Natural killer cell treated with Interleukin-12 subunit alpha and Interleukin-12 subunit beta and Interleukin-15 and Interleukin-18, amount 100 ng/mL, for 72 hours (primary cell): ENCODE data around the gene PLXNB1. TPM values are rescaled to one million over a fixed set of nuclear protein-coding genes. Genes with fewer than 3 reads are reported as not detected.

ENCODE experiments used
- ATAC-seq, 2 donors: fragments of 150-1000 bp; cut with Tn5 transposase in 1 of 2; sonication (Bioruptor Pico), chemical (Tn5 transposase) in 1 of 2; 2 replicates each; pipeline ENCODE4 v1.10.0; 2021
- DNase-seq: peaks from one replicate; pipeline ENCODE4 v3.0.0; 2022; ENCODE audit warnings: low spot score
- H3K27ac Mint-ChIP-seq, 2 donors: 1 replicate in 1 of 2; 2 replicates in 1 of 2; pipeline ENCODE4 v1.8.0; 2022; ENCODE audit warnings: mixed read lengths in 2 of 2, mild to moderate bottlenecking in 1 of 2, moderate library complexity in 1 of 2
- H3K27me3 Mint-ChIP-seq, 2 donors: 1 replicate in 1 of 2; 2 replicates in 1 of 2; pipeline ENCODE4 v1.8.0; 2022; ENCODE audit warnings: mixed read lengths in 2 of 2
- H3K36me3 Mint-ChIP-seq: one replicate; pipeline ENCODE4 v1.8.0; 2022; ENCODE audit warnings: mixed read lengths
- H3K4me1 Mint-ChIP-seq, 2 donors: 1 replicate in 1 of 2; 2 replicates in 1 of 2; pipeline ENCODE4 v1.8.0; 2022; ENCODE audit warnings: low read depth in 2 of 2, mixed read lengths in 2 of 2, mild to moderate bottlenecking in 1 of 2
- H3K4me3 Mint-ChIP-seq: one replicate; pipeline ENCODE4 v1.8.0; 2022; ENCODE audit warnings: mixed read lengths
- H3K9me3 Mint-ChIP-seq: 2 replicates; pipeline ENCODE4 v1.8.0; 2022; ENCODE audit warnings: mixed read lengths
- total RNA-seq, 2 donors: library from RNA; stranded (reverse); gene quantifications; one replicate each; pipeline ENCODE4 v1.2.3, GENCODE V29; 2022

PLXNB1 gene
- total RNA-seq, 2 donors from 2014 or later: 5.9 to 9.6 TPM

DNA sequence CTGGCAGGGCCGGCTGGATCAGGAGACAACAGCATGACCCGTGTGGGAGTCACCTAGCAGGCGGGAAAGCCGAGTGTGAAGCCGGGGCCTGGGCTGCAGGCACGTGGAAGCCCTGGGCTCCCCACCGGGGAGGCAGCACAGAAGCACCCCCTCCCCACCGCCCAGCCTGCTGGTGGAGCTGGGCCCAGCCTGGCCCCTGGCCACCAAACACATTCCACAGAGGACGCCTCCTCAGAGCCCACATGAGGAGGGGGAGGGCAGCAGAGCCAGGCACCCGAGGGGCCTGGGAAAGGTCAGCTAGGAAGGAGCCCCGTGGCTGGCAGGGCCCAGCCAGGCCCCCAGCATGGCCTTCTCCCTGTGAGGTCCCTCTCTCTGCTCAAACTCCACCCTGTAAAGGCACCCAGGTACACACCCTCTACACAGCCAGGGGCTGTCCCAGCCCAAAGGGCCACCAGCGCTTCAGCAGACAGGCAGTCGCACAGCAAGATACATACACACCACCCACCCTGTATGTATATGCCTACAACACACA is 4.5 kb downstream of the PLXNB1 start:
- no peaks in the 10 kb centered on the region for H3K36me3 Mint-ChIP-seq
- H3K9me3 Mint-ChIP-seq: no peaks in the 10 kb centered on the region
- DNase-seq (no peak), ATAC-seq (no peak)
- no peaks in the 10 kb centered on the region for H3K4me1 Mint-ChIP-seq
- H3K27ac Mint-ChIP-seq: no peak overlapping the region
- no peak overlapping the region for H3K4me3 Mint-ChIP-seq
- H3K27me3 Mint-ChIP-seq: no peaks in the 10 kb centered on the region

DNA sequence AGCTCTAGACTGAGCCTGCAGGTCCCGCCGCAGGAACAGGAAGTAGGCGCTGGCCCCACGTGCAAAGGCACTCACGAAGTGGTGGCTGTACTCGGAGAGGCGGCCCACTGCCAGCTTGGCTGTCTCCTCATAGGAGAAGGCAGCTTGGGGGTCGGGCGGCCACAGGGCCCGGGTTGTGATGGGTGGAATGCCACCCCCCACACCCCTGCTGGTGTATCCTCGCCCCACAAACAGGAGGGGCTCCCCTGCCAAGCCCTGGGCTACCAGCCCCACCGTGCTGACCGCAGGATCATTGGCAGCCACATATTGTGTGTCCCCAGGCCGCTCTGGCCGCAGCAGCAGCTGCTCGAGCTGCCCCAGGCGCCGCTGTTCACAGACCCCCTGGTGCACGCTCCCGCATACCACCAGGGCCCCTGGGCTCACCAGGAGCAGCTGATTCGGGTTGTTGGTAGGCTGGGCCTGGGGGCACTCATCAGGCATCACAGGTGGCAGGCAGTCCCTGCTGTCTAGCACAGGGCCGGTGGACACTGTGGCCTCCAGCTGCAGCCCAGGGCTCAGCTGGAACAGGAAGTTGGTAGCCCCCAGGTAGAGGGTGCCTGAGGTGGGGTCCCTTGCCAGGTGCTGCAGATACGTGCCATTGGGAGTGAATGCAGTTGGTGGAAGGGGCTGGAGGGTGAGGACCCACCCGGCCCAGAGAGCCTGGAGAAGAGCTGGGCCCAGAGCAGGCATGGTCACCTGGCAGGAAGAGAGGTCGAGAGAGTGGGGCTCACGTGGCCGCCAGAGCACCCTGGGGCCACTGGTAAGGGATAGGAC is 5.8 kb downstream of the PLXNB1 start:
- DNase-seq: no peak
- Mint-ChIP-seq H3K9me3 (no peaks in the 10 kb centered on the region), H3K36me3 (no peaks in the 10 kb centered on the region), H3K27me3 (no peaks in the 10 kb centered on the region), H3K27ac (no peak overlapping the region), H3K4me1 (no peaks in the 10 kb centered on the region), H3K4me3 (no peak overlapping the region)
- ATAC-seq: no peak

DNA sequence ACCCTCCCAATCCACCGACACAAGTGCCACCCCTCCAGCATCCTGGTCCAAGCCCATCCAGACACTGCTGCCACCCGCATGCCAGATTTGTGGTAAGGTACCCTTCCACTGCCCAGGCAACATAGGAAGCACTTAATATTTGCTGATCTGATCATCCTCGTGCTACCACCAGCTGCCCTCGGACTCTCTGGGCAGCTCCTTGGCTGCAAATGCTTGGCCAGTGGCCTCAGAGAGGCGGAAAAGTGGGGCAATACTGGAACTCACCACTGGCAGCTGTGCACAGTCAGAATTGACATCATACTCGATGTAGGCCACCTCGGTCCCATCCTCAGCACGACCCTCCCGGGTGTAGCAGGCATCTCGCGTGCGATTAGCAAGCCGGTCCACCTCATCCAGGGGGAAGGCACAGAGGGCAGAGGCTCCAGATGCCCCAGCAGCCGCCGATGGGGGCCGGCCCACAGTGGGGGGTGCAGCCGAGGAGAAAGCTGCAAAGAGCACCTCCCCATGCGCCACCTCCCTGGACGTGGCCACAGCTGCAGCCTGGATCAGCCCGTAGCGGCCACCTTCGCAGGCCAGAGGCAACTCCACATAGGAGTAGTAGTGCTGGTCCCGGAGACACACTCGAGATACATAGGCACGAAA is 6.5 kb downstream of the PLXNB1 start:
- no peaks in the 10 kb centered on the region for H3K9me3 Mint-ChIP-seq
- no peaks in the 10 kb centered on the region for H3K36me3 Mint-ChIP-seq
- no peak overlapping the region for H3K4me3 Mint-ChIP-seq
- H3K27me3 Mint-ChIP-seq: no peaks in the 10 kb centered on the region
- ATAC-seq: no peak
- no peak for DNase-seq
- H3K4me1 Mint-ChIP-seq: no peaks in the 10 kb centered on the region
- H3K27ac Mint-ChIP-seq: no peak overlapping the region

DNA sequence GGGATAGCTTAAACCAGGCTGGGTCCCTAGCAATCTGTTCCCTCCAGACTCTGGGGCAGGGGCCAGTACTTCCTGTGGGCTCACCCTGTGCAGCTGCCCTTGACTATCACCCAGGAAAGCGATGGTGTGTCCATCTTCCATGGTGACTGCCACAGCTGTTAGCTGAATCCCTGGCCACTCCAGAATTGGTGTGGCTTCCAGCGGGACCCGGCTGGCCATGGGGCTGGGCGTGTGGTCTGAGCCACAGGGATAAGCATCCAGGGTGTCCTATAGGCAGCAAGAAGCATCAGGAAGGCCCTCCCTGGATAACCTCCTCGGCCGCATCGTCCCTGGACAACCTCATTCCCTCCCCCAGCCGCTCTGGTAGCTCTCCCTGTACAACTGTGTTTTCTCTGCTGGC is 7.2 kb downstream of the PLXNB1 start:
- H3K9me3 Mint-ChIP-seq: no peaks in the 10 kb centered on the region
- DNase-seq (no peak), ATAC-seq (no peak)
- no peaks in the 10 kb centered on the region for H3K27me3 Mint-ChIP-seq
- H3K4me1 Mint-ChIP-seq: no peaks in the 10 kb centered on the region
- H3K36me3 Mint-ChIP-seq: no peaks in the 10 kb centered on the region
- no peak overlapping the region for H3K27ac Mint-ChIP-seq
- no peak overlapping the region for H3K4me3 Mint-ChIP-seq

DNA sequence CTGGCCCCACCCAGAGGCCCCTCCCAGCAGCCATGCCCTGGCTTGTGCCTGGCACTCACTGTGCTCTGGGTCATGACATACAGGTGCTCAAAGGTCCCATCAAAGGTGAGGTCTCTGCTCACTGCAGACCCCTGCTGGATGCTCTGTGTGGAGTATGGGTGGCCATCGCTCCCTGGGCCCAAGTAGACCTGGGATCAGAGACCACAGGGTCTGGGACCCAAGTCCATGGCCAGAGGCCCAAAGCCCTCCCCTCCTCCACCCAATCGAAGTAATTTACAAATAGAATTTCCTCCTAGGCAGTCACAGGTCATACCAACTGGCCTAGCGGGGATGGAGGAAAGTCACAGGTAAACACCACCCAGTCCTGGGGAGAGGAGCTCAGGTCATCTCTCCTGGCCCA is 7.6 kb downstream of the PLXNB1 start:
- H3K4me1 Mint-ChIP-seq: no peaks in the 10 kb centered on the region
- no peaks in the 10 kb centered on the region for H3K9me3 Mint-ChIP-seq
- no peak overlapping the region for H3K27ac Mint-ChIP-seq
- H3K27me3 Mint-ChIP-seq: no peaks in the 10 kb centered on the region
- no peak for DNase-seq
- ATAC-seq: no peak
- H3K36me3 Mint-ChIP-seq: no peaks in the 10 kb centered on the region
- H3K4me3 Mint-ChIP-seq: no peak overlapping the region

DNA sequence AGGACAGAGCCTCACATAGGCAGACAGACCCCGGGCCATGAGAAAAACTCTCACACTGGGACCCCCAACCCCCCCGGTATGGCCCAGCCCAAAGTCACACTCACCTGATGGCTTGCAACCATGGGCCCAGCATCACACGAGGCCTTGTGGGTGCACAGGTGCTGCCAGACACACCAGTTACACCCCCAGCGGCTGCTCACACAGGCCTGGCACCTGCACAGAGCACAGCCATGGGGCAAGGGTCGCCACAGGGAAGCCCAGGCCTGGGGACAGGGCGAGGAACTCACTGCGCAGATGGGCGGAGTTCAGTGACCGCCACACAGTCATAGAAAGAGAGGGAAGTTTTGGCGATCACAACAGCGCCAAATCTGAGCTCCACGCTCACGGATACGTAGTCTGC is 9.3 kb downstream of the PLXNB1 start:
- Mint-ChIP-seq H3K4me1 (no peaks in the 10 kb centered on the region), H3K27ac (no peak overlapping the region), H3K4me3 (no peak overlapping the region), H3K36me3 (no peaks in the 10 kb centered on the region), H3K27me3 (no peaks in the 10 kb centered on the region), H3K9me3 (no peaks in the 10 kb centered on the region)
- no peak for ATAC-seq
- no peak for DNase-seq

DNA sequence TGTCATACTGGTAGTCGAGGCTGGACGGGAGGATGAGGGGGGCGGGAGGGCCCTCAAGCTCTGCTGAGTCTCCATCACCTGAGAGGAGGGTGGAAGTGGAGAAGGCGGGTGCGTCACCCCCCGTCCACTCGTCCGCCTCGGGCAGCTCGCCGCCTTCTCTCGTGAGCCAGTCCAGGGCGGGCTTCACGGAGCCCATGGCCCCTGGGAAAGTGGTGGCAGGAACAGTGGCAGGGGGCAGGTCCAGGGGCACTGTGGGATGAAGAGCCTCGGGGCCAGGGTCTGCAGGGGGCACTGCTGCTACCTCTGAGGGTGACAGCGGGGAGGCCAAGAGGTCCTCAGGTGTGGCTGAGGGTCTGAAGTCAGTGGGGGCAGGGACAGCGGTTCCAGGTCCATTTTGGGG is 10.3 kb downstream of the PLXNB1 start:
- no peak overlapping the region for H3K4me3 Mint-ChIP-seq
- H3K4me1 Mint-ChIP-seq: no peaks in the 10 kb centered on the region
- no peaks in the 10 kb centered on the region for H3K36me3 Mint-ChIP-seq
- H3K27me3 Mint-ChIP-seq: no peaks in the 10 kb centered on the region
- DNase-seq (no peak), ATAC-seq (no peak)
- no peak overlapping the region for H3K27ac Mint-ChIP-seq
- no peaks in the 10 kb centered on the region for H3K9me3 Mint-ChIP-seq

DNA sequence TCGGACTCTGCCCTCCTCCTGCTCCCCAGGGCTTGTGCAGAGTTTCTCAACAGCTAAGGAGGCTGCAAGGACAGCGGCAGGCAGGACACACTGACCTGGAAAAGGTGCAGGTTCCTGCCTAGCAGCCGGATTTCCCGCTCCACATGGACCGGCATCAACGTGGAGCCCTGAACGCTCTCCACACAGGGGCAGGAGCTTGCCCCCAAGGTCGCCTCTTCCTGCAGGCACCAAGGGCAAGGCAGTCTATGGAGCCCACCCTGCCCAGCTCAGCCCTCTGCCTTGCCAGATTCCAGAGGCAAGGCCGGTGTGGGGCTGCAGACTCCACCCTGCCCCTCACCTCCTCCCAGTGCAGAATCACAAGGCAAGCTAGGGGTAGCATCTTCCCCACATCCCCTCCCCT is 10.7 kb downstream of the PLXNB1 start:
- DNase-seq (no peak), ATAC-seq (no peak)
- no peak overlapping the region for H3K4me3 Mint-ChIP-seq
- no peak overlapping the region for H3K27ac Mint-ChIP-seq
- H3K9me3 Mint-ChIP-seq: no peaks in the 10 kb centered on the region
- no peaks in the 10 kb centered on the region for H3K36me3 Mint-ChIP-seq
- no peaks in the 10 kb centered on the region for H3K4me1 Mint-ChIP-seq
- H3K27me3 Mint-ChIP-seq: no peaks in the 10 kb centered on the region

DNA sequence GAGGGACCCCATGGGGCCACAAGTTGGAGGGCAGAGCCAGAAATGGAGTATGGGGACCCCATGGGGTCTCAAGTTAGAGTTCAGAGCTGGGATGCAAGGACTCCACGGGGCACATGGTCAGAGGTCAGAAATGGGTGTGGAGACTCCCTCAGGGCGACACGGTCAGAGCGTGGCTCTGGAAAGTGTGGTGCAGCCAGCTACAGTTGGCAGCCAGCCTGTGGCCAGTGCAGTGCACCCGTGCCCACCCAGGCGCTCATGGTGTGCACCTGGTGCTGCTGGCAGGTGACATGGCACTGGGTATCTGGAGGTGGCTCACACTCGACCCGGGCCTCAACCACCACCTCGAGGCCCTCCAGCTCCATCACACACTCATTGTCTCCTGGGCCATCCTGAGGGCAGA is 11.2 kb downstream of the PLXNB1 start:
- ATAC-seq: no peak
- no peaks in the 10 kb centered on the region for H3K36me3 Mint-ChIP-seq
- H3K4me1 Mint-ChIP-seq: no peaks in the 10 kb centered on the region
- no peak for DNase-seq
- H3K27me3 Mint-ChIP-seq: no peaks in the 10 kb centered on the region
- H3K4me3 Mint-ChIP-seq: no peak overlapping the region
- no peak overlapping the region for H3K27ac Mint-ChIP-seq
- H3K9me3 Mint-ChIP-seq: no peaks in the 10 kb centered on the region

DNA sequence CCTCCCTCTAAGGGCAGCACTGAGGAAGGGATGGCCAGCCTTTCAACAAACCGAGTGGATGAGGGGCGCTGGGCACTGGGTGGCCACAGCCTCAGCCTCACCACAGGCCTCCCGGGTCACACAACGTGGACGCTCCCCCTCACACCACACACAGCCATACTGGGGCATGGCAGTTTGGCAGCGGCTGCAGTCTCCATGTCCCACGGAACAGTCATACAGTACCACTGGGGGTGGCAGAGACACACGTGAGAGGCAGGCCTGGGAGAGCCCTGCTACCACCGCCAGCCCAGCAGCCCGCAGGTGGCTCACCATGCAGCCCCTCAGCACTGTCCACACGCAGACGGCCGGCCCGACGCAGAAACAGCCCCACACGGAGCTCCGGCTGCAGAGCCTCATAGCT is 11.7 kb downstream of the PLXNB1 start:
- Mint-ChIP-seq H3K4me1 (no peaks in the 10 kb centered on the region), H3K4me3 (no peak overlapping the region), H3K9me3 (no peaks in the 10 kb centered on the region), H3K27me3 (no peaks in the 10 kb centered on the region), H3K27ac (no peak overlapping the region), H3K36me3 (no peaks in the 10 kb centered on the region)
- DNase-seq: no peak
- no peak for ATAC-seq

DNA sequence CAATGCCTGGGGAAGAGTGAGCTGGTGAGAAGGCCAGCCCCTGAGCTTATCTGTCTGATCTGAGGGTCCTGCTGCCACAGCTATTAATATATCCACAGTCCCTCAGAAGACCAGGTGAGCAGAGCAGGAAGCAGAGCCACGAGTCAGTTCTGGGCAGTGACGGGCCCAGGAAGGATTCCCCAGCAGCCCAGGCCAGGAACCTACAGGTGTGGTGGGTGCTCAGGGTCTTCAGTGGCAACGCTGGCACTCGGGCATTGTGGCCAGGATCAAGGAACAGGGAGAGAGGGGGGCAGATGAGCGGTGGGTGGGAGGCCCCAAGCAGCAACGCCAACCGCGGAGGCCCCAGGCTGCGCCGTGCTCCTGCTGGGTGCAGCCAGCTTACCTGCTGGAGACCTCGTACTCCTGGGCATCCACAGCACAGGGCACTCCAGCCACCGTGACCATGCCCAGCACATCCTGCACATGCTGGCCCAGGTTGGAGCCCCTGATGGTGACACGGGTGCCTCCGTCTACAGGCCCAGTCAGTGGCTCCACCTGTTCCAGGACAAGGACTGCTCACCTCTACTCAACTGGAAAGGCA is 12.3 kb downstream of the PLXNB1 start:
- no peak for DNase-seq
- no peak overlapping the region for H3K27ac Mint-ChIP-seq
- no peaks in the 10 kb centered on the region for H3K36me3 Mint-ChIP-seq
- no peaks in the 10 kb centered on the region for H3K9me3 Mint-ChIP-seq
- H3K4me1 Mint-ChIP-seq: no peaks in the 10 kb centered on the region
- H3K4me3 Mint-ChIP-seq: no peak overlapping the region
- no peak for ATAC-seq
- H3K27me3 Mint-ChIP-seq: no peaks in the 10 kb centered on the region

DNA sequence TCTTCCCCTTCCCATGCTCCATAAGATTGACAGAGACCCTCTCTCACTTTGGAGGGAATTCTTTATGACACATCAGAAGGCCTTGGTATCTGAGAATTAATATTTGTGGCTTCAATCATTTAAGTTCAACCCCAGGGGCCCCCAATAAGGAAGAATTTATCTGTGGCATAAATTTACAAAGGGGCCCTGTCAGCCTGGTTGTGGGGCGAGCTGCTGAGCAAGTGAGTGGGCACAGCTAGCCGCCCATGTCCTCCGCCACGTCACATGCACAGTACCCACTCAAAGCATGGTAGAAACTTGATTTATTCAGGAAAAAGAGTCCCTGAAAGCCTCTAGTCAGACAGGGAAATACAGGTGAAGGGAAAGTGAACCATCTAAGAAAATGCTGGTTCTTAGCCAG is 13.3 kb downstream of the PLXNB1 start:
- Mint-ChIP-seq H3K9me3 (no peaks in the 10 kb centered on the region), H3K36me3 (no peaks in the 10 kb centered on the region), H3K27ac (no peak overlapping the region), H3K4me1 (no peaks in the 10 kb centered on the region), H3K27me3 (no peaks in the 10 kb centered on the region), H3K4me3 (no peak overlapping the region)
- DNase-seq: no peak
- no peak for ATAC-seq

DNA sequence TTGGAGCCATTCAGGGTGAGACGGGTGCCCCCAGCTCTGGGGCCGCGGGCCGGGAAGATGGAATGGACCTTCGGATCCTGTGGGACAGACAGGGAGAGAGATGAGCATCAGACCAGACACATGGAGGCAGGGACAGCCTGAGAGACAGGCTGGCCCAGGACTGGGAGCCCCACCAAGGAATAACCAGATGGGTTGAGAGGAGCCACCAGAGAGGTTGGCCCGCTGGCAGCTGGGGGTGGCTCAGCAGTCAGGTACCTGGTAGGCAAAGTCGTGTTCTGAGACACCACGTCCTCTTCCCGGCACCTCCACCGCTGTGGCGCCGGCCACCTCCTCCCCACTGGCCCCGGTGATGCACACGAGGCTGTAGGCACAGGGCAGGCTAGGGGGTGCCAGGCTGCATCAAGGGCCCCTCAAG is 13.8 kb downstream of the PLXNB1 start:
- H3K27me3 Mint-ChIP-seq: no peaks in the 10 kb centered on the region
- H3K36me3 Mint-ChIP-seq: no peaks in the 10 kb centered on the region

DNA sequence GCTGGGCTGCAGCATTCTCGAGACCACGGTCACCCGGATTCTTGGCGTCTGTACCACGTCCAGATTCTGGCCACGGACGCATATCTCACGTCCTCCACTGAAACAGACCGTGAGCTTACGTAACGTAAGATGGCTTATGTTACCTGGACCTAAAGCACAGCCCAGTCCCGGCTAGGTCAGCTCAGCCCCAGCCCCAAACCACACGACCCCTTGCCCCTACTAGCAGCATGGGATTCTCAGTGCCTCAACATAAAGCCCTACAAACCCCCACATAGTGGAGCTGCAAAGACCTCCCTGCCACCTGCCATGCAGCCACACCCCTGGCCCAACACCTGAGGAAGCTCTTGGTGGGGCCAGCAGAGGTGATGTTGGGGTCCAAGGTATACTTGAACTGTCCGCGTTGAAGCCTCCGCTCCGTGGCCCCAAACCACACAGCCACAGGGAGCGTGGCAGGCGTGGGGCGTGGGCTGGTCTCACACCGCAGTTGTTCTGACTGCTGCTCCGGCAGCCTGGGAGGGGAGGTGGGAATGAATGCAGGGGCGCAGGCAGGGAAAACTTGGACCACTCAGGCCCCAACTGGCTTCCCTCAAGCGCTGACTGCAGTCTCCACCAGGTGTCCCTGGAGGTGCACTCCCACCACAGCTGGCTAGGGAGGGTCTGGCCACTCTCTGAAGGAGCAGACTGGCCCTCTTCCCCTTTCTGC is 14.5 kb downstream of the PLXNB1 start:
- Mint-ChIP-seq H3K36me3 (no peaks in the 10 kb centered on the region), H3K27me3 (no peaks in the 10 kb centered on the region), H3K9me3 (no peaks in the 10 kb centered on the region), H3K4me3 (no peak overlapping the region), H3K4me1 (no peaks in the 10 kb centered on the region), H3K27ac (no peak overlapping the region)
- no peak for ATAC-seq
- no peak for DNase-seq

More for the DNA sequence above, 13.8 kb downstream of the PLXNB1 start:
- Mint-ChIP-seq H3K4me3 (no peak overlapping the region), H3K4me1 (no peaks in the 10 kb centered on the region), H3K9me3 (no peaks in the 10 kb centered on the region), H3K27ac (no peak overlapping the region)
- DNase-seq (no peak), ATAC-seq (no peak)
